HG02642 (cell line): ENCODE data around the gene LRRTM4.
"Not testable (repeated sequence)": the region's sequence is repeated elsewhere in the genome, so short reads cannot be mapped to it uniquely, and the experiment has no call there.

Source experiments
- ATAC-seq: cut with Tn5 transposase; IDR thresholded peaks from one replicate; pipeline ENCODE4 v1.9.1; 2021; ENCODE audit warnings: mild to moderate bottlenecking; ENCODE audit not compliant: unreplicated experiment, poor library complexity

The LRRTM4 gene

GRCh38 chr2:76809136-76809535 is 713.0 kb downstream of the LRRTM4 start:
- no peak for ATAC-seq

GRCh38 chr2:76808732-76809131 is 713.4 kb downstream of the LRRTM4 start:
- ATAC-seq, result no peak

DNA sequence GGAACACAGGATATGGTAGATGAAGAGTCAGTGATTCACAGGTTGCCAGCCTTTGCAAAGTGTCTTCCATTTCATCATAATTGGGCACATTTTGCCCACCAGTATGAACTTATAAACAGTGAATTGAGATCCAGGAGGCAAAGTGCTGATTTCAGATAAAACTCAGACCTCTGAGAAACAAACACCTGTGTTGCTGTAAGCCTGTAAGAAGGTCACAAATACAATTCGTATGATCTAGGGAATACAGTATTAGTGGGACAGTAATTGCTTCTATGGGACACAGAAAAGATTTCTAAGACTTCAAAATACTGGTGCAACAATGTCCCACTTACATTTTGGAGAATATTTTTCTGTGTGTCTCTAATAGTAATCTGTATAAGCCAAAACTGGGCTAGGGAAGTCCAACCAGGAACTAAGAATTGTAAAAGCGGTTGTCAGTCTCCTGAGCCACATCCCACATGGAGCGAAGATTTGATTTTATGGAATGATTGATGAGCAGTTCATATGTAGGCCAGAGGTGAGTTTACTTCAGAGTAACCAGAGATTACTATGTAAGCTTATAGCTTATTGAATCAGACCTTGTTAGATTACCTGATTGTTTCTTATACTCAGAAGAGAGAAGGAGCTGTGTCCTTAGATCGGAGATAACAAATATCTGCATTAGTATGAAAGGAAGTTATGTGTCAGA is 728.4 kb downstream of the LRRTM4 start:
- ATAC-seq, result no peak

DNA sequence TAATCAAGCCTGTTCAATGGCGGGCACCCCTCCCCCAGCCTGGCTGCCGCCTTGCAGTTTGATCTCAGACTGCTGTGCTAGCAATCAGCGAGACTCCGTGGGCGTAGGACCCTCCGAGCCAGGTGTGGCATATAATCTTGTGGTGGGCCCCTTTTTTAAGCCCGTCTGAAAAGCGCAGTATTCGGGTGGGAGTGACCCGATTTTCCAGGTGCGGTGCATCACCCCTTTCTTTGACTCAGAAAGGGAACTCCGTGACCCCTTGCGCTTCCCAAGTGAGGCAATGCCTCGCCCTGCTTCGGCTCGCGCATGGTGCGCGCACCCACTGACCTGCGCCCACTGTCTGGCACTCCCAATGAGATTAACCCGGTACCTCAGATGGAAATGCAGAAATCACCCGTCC is 740.9 kb downstream of the LRRTM4 start:
- ATAC-seq, result not testable (repeated sequence)

- no peak for ATAC-seq
Measured at GRCh38 chr2:76763276-76763675, 758.9 kb downstream of the LRRTM4 start.

DNA sequence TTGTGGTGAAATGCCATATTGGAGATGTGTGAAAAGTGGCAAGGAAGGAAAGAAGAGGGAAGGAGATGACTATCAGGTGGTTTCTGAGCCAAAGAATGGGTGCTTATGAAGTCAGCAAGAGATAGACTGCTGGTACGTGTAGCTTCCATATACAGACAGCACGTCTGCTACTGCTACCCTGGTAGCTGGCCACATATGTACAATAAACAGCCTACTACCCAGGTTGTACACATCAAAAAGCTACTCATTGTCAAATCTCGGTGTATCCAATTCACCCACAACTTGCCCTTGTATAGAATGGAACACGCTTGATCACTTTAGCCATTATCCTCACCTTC is 761.8 kb downstream of the LRRTM4 start:
- ATAC-seq, result no peak

GRCh38 chr2:76759634-76760366 is 762.4 kb downstream of the LRRTM4 start:
- no peak for ATAC-seq

GRCh38 chr2:76752506-76752905 is 769.7 kb downstream of the LRRTM4 start:
- ATAC-seq, result no peak

DNA sequence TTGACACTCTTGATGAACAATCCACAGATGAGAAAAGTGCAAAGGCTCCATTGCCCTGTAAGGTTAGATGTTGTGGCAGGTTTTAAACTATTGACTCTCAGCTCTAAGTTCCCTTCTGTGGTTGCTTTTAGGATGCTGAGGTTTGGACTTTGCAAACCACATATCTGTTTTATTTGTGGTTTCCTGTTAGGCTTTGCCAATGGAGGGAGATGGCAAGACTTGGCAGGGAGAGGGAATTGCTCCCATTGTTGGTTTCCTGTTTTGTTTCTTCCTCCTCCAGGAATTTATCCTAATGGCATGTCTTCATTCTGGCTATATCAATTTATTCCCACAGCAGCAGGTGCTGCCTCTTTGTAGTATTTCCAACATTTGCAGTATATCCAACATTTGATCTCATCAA is 772.3 kb downstream of the LRRTM4 start:
- ATAC-seq, result no peak

- no peak for ATAC-seq
Measured at GRCh38 chr2:76748581-76749296, 773.4 kb downstream of the LRRTM4 start.

GRCh38 chr2:76745605-76746004 is 776.6 kb downstream of the LRRTM4 start:
- ATAC-seq, result no peak

GRCh38 chr2:76737607-76738006 is 784.6 kb downstream of the LRRTM4 start:
- ATAC-seq, result no peak

DNA sequence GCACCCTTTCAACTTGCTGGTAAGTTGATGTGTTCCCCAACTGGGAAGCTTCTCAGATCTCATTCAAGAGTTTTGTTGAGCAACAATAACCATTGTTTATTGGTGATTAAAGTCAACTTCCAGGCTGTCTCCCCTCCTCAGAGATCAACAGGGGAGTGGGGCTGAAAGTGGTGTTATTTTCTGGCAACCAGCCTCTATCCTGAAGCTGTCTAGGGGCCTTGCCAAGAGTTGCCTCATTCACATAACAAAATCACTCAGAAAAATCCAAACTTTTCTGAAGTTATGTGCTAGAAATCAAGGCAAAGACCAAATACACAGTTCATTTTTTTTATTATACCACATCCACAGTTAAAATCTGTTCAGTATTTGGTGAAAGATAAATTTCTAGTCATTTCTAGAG is 788.4 kb downstream of the LRRTM4 start:
- ATAC-seq, result no peak

DNA sequence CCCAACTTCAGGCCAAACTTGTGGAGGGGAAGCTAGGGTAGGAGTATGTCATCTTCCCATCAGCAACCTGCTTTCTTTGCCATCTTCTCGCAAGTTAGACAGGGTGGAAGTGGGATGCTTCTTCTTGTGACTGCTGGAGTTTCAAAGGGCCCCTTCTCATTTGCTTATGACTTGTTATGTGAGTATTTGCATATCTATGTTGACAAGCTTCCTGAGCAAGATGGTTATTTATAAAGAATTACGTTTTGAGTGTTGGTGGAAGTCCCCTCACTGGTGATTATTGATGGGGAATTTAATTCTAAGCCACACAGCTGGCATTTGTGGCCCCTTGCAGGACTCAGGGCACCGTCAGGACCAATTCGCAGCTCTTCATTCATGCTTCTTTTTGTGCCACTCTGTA is 791.0 kb downstream of the LRRTM4 start:
- no peak for ATAC-seq

- no peak for ATAC-seq
Measured at GRCh38 chr2:76730021-76730420, 792.2 kb downstream of the LRRTM4 start.

GRCh38 chr2:76721226-76721625 is 801.0 kb downstream of the LRRTM4 start:
- ATAC-seq, result no peak

DNA sequence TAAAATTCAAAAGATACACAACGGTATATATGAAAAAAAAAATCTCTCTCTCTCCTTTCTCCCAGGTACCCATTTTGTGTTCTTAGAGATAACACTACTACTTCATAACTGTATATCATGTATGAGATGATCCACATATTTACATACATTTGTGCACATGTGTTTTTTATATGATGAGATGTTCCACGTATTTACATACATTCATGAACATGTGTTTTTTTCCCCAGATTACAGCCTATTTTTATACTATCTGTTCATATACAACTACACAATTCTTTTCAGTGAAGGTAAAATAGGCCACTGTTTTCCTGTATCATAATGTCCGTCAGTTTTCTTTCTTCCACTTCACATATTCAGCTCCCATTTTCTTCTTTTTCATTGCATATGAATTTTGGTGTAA is 808.9 kb downstream of the LRRTM4 start:
- ATAC-seq, result no peak

- no peak for ATAC-seq
Measured at GRCh38 chr2:76711490-76711889, 810.7 kb downstream of the LRRTM4 start.

- no peak for ATAC-seq
Measured at GRCh38 chr2:76700894-76701293, 821.3 kb downstream of the LRRTM4 start.

DNA sequence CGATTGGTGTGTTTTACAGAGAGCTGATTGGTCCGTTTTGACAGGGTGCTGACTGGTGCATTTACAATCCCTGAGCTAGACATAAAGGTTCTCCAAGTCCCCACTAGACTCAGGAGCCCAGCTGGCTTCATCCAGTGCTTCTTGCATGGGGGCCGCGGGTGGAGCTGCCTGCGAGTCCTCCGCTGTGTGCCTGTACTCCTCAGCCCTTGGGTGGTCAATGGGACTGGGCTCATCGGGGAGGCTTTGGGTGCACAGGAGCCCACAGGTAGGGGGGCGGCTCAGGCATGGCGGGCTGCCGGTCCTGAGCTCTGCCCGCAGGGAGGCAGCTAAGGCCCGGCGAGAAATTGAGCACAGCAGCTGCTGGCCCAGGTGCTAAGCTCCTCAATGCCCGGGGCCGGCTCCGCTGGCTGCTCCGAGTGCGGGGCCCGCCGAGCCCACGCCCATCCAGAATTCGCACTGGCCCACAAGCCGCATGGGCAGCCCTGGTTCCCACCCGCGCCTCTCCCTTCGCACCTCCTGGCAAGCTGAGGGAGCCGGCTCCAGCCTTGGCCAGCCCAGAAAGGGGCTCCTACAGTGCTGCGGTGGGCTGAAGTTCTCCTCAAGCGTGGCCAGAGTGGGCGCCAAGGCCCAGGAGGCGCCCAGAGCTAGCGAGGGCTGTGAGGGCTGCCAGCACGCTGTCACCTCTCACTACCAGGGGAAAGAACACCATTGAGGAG is 824.0 kb downstream of the LRRTM4 start:
- not testable (repeated sequence) for ATAC-seq
